OCI-LY7 (cell line): ENCODE data around the gene AKAP17A. TPM values are rescaled to one million over a fixed set of nuclear protein-coding genes. Genes with fewer than 3 reads are reported as not detected.
"Not testable (repeated sequence)": the region's sequence is repeated elsewhere in the genome, so short reads cannot be mapped to it uniquely, and the experiment has no call there.

Source experiments
- BruUV-seq: library from RNA; stranded (reverse); fragments of 400-500 nt; replicated peaks from 2 replicates; lab custom pipeline; 2021; lab: Mats Ljungman, UMichigan
- CTCF ChIA-PET: fragments of 300-600 bp; sonication (Branson Sonifier 250); formaldehyde crosslinking; loops from one replicate; lab custom pipeline; 2022; ENCODE audit warnings: antibody characterized with exemption; ENCODE audit not compliant: unreplicated experiment; lab: Charles Lee
- POLR2A ChIA-PET: fragments of 300-600 bp; sonication (Branson Sonifier 250); formaldehyde crosslinking; loops from one replicate; lab custom pipeline; 2022; ENCODE audit warnings: antibody characterized with exemption; lab: Charles Lee
- DNase-seq: peaks from one replicate; pipeline ENCODE4 v3.0.0-alpha.2; 2015; ENCODE audit warnings: low spot score
- H2AFZ ChIP-seq: fragments of 200-600 bp; sonication (generic), shearing (Covaris generic); 2 replicates; pipeline ENCODE4 v1.6.1; 2014; ENCODE audit warnings: mild to moderate bottlenecking, antibody characterized with exemption, low read length, moderate library complexity
- H3K27ac ChIP-seq: fragments of 200-600 bp; sonication (generic); 2 replicates; pipeline ENCODE4 v1.5.1; 2014; ENCODE audit warnings: mixed run types, low read depth, mild to moderate bottlenecking, moderate library complexity, low read length, inconsistent platforms; ENCODE audit not compliant: poor library complexity, severe bottlenecking
- H3K36me3 ChIP-seq: fragments of 200-600 bp; sonication (generic); 2 replicates; pipeline ENCODE4 v1.6.1; 2014; ENCODE audit warnings: mild to moderate bottlenecking, antibody characterized with exemption, low read length, moderate library complexity, mixed read lengths; ENCODE audit not compliant: insufficient read depth
- H3K4me1 ChIP-seq: fragments of 200-600 bp; sonication (generic); 2 replicates; pipeline ENCODE4 v1.5.1; 2014; ENCODE audit warnings: mild to moderate bottlenecking, low read length; ENCODE audit not compliant: insufficient read depth, poor library complexity, severe bottlenecking
- H3K4me2 ChIP-seq: fragments of 200-600 bp; sonication (generic); 2 replicates; pipeline ENCODE4 v1.6.1; 2014; ENCODE audit warnings: mild to moderate bottlenecking, low read length
- H3K4me3 ChIP-seq: fragments of 200-600 bp; sonication (generic); 2 replicates; pipeline ENCODE4 v1.5.1; 2014; ENCODE audit warnings: mild to moderate bottlenecking, low read depth, low read length; ENCODE audit not compliant: poor library complexity, severe bottlenecking
- H3K79me2 ChIP-seq: fragments of 200-600 bp; sonication (generic); 2 replicates; pipeline ENCODE4 v1.6.1; 2016; ENCODE audit warnings: low read depth, mild to moderate bottlenecking, low read length, moderate library complexity, mixed read lengths; ENCODE audit not compliant: insufficient read depth
- H3K9me2 ChIP-seq: fragments of 200-600 bp; sonication (generic); 2 replicates; pipeline ENCODE4 v1.6.1; 2016; ENCODE audit warnings: mild to moderate bottlenecking, low read length, mixed read lengths; ENCODE audit not compliant: insufficient read depth
- H3K9me3 ChIP-seq: fragments of 200-600 bp; sonication (generic); 2 replicates; pipeline ENCODE4 v1.6.1; 2014; ENCODE audit warnings: mild to moderate bottlenecking, mixed run types, low read length, mixed read lengths
- H4K20me1 ChIP-seq: fragments of 200-600 bp; sonication (generic); 2 replicates; pipeline ENCODE4 v1.6.1; 2014; ENCODE audit warnings: mild to moderate bottlenecking, antibody characterized with exemption, low read length, moderate library complexity, mixed read lengths; ENCODE audit not compliant: insufficient read depth
- EZH2phosphoT487 ChIP-seq: fragments of 200-600 bp; sonication (generic); IDR thresholded peaks from 2 replicates; pipeline ENCODE4 v1.6.1; 2018; ENCODE audit warnings: low read depth, borderline replicate concordance, mild to moderate bottlenecking, mixed run types, antibody characterized with exemption, low read length, moderate library complexity, mixed read lengths
- intact Hi-C: fragments of 100-400 bp; cut with micrococcal nuclease; formaldehyde crosslinking; loops from one replicate; pipeline ENCODE4 v1.10.0; 2022; ENCODE audit not compliant: unreplicated experiment
- total RNA-seq, 2 experiments: library from RNA; depleted of rRNA in 1 of 2; stranded (reverse); fragments of >200 nt in 1 of 2; shearing (Covaris generic) in 1 of 2; gene quantifications; 2 replicates each; pipeline ENCODE4 v1.2.3, GENCODE V29; 2014 to 2022
- TF ChIP-seq, protein P1 (sequence below): fragments of 200-600 bp; sonication (generic); conservative IDR thresholded peaks from 2 replicates; pipeline ENCODE4 v1.5.1; 2014; ENCODE audit warnings: mild to moderate bottlenecking, antibody characterized with exemption, low read length, moderate library complexity, mixed read lengths

The AKAP17A gene
- total RNA-seq, 2 experiments from 2014 or later: 64.2 to 64.9 TPM

DNA sequence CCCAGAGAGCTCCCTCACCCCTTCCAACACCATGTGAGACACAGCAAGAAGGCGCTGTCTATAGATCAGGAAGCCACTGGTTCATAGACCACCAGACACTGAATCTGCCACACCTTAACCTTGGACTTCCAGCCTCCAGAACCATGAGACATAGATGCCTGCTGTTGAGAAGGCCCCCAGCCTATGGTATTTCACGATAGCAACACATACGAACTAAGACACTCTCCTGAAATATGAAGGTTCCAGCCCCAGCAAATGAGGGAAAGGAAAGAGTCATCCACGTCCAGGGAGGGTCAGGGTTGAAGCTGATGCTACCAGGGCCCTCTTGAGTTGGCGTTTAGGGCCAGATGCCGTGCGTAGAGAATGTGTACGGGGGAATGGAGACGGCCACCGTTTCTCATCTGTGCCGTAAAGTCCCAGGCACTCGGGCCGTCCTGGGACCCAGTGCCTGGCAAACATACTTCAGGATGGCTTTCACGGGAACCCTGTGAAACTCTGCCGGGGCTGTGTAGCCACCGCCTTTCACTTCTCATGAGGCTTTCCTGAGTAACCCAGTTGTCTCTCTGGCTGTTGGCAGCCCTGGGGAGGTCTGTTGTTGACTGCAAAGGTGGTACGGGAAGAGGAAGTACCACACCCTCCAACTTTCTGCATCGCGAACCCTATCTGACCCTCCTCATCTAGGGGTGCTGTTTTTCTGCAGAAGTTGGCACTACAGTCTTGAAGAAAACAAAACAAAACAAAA, 36.8 kb upstream of the AKAP17A start:
- H3K4me2 ChIP-seq: no peak overlapping the region
- H3K27ac ChIP-seq: peak overlapping the region; percentile 8
- H4K20me1 ChIP-seq: no peaks in the 10 kb centered on the region
- H3K4me3 ChIP-seq: no peak overlapping the region
- H3K9me3 ChIP-seq: peaks cover 7% of the 10 kb centered on the region
- no peaks in the 10 kb centered on the region for H3K9me2 ChIP-seq
- POLR2A ChIA-PET: no interaction called here
- no peaks in the 10 kb centered on the region for H3K36me3 ChIP-seq
- TF ChIP-seq EZH2phosphoT487: no peak
- TF ChIP-seq, protein P1, sequence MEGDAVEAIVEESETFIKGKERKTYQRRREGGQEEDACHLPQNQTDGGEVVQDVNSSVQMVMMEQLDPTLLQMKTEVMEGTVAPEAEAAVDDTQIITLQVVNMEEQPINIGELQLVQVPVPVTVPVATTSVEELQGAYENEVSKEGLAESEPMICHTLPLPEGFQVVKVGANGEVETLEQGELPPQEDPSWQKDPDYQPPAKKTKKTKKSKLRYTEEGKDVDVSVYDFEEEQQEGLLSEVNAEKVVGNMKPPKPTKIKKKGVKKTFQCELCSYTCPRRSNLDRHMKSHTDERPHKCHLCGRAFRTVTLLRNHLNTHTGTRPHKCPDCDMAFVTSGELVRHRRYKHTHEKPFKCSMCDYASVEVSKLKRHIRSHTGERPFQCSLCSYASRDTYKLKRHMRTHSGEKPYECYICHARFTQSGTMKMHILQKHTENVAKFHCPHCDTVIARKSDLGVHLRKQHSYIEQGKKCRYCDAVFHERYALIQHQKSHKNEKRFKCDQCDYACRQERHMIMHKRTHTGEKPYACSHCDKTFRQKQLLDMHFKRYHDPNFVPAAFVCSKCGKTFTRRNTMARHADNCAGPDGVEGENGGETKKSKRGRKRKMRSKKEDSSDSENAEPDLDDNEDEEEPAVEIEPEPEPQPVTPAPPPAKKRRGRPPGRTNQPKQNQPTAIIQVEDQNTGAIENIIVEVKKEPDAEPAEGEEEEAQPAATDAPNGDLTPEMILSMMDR: no peak
- peaks cover 16% of the 10 kb centered on the region for H3K4me1 ChIP-seq
- peak overlapping the region; percentile 4; the same call in 1 of the 2 replicates for H2AFZ ChIP-seq
- CTCF ChIA-PET: no interaction called here
- intact Hi-C loops: no loop called here
- DNase-seq: peak; percentile 54
- no peaks in the 10 kb centered on the region for H3K79me2 ChIP-seq
- no TSS peak for BruUV-seq

DNA sequence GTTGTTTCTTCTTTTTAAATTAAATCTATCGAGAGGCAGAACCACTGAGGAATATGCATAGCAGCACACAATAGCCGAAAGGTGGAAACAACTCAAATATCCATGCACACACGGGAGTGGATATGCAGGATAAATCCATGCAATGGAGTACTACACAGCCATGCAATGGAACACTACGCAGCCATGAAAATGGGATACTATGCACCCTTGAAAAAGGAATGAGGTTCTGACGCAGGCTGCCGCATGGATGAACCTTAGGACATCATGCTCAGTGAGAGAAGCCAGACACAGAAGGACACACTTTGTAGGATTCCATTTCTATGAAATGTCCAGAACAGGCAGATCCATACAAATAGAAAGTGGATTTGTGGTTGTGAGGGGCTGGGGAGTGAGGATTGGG, 36.0 kb upstream of the AKAP17A start:
- Histone ChIP-seq H3K9me2 (no peaks in the 10 kb centered on the region), H2AFZ (peak overlapping the region; percentile 4; the same call in 1 of the 2 replicates), H3K27ac (peak overlapping the region; percentile 8), H3K36me3 (no peaks in the 10 kb centered on the region), H4K20me1 (no peaks in the 10 kb centered on the region), H3K4me3 (no peak overlapping the region), H3K4me1 (peaks cover 16% of the 10 kb centered on the region), H3K79me2 (no peaks in the 10 kb centered on the region), H3K4me2 (no peak overlapping the region), H3K9me3 (peaks cover 7% of the 10 kb centered on the region)
- intact Hi-C loops: no loop called here
- TF ChIP-seq, protein P1: no peak
- no peak for TF ChIP-seq EZH2phosphoT487
- ChIA-PET CTCF (no interaction called here), POLR2A (no interaction called here)
- no TSS peak for BruUV-seq
- DNase-seq: no peak

DNA sequence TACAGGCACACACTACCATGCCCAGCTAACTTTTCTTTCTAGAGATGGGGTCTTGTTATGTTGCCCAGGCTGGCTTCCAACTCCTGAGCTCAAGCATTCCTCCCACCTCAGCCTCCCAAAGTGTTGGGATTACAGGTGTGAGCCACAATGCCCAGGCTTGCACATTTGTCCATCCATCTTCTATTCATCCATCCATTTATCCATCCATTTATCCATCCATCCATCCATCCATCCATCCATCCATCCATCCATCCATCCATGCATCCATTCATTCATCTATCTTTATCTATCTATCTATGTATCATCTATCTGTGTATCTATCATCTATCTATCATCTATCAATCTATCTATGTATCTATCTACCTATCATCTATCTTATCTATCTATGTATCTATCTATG, 34.0 kb upstream of the AKAP17A start:
- H3K4me1 ChIP-seq, intact Hi-C loops, H2AFZ ChIP-seq, H3K27ac ChIP-seq, H3K36me3 ChIP-seq, H3K9me3 ChIP-seq, H3K9me2 ChIP-seq, CTCF ChIA-PET, H3K4me3 ChIP-seq, DNase-seq, BruUV-seq, H3K4me2 ChIP-seq, H4K20me1 ChIP-seq, POLR2A ChIA-PET, H3K79me2 ChIP-seq: not testable (repeated sequence)
